B cell (primary cell): ENCODE results near the gene AGFG2. TPM values are rescaled to one million over a fixed set of nuclear protein-coding genes. Genes with fewer than 3 reads are reported as not detected.

Source experiments
- ATAC-seq: fragments of 200-7000 bp; cut with Tn5 transposase; one replicate; pipeline ENCODE4 v1.10.0; 2021; ENCODE audit warnings: low read depth, mild to moderate bottlenecking, moderate number of reproducible peaks, moderate library complexity
- CTCF ChIA-PET: fragments of 350-600 bp; sonication (Branson Sonifier 250); formaldehyde crosslinking; loops from one replicate; lab custom pipeline; 2021; ENCODE audit warnings: antibody characterized with exemption, inconsistent platforms; lab: Charles Lee
- POLR2A ChIA-PET: fragments of 350-600 bp; sonication (Branson Sonifier 250); formaldehyde crosslinking; loops from one replicate; lab custom pipeline; 2021; ENCODE audit warnings: antibody characterized with exemption; lab: Charles Lee
- DNase-seq: peaks from one replicate; pipeline ENCODE4 v3.0.0; 2013
- H2AFZ ChIP-seq: 2 replicates; pipeline ENCODE4 v1.6.1; 2012; ENCODE audit warnings: mild to moderate bottlenecking, low read depth, low read length; ENCODE audit not compliant: insufficient read depth, poor library complexity, severe bottlenecking
- H3K27ac ChIP-seq, 2 donors: 1 replicate in 1 of 2; 2 replicates in 1 of 2; pipeline ENCODE4 v1.5.1; 2012 to 2013; ENCODE audit warnings: low read length in 2 of 2, mild to moderate bottlenecking in 2 of 2, moderate library complexity in 1 of 2
- H3K27me3 ChIP-seq, 4 experiments: fragments of 200-600 bp in 1 of 4; sonication (generic) in 1 of 4; replicated peaks in 1 of 4; 1 replicate in 2 of 4; 2 replicates in 2 of 4; pipeline versions ENCODE4 v1.6.1 to v1.7.0; 2013 to 2016; ENCODE audit warnings: low read length in 3 of 4, mild to moderate bottlenecking in 2 of 4, mixed read lengths in 1 of 4, moderate library complexity in 1 of 4; ENCODE audit not compliant: insufficient read depth in 4 of 4, control insufficient read depth in 3 of 4; ENCODE audit errors: control extremely low read depth in 1 of 4
- H3K36me3 ChIP-seq, 2 experiments: replicated peaks in 1 of 2; 1 replicate in 1 of 2; 2 replicates in 1 of 2; pipeline versions ENCODE4 v1.6.1 to v1.7.1; 2013; ENCODE audit warnings: low read length in 1 of 2; ENCODE audit not compliant: insufficient read depth in 2 of 2, control insufficient read depth in 1 of 2; ENCODE audit errors: control extremely low read depth in 1 of 2, extremely low read depth in 1 of 2
- H3K4me1 ChIP-seq, 2 donors: fragments of 200-600 bp in 1 of 2; sonication (generic) in 1 of 2; 1 replicate in 1 of 2; 2 replicates in 1 of 2; pipeline versions ENCODE4 v1.5.1 to v1.6.1; 2013 to 2017; ENCODE audit warnings: low read length in 2 of 2; ENCODE audit not compliant: control insufficient read depth in 2 of 2, insufficient read depth in 2 of 2
- H3K4me2 ChIP-seq: replicated peaks from 2 replicates; pipeline ENCODE3; 2012; ENCODE audit warnings: mild to moderate bottlenecking, low read depth, low read length; ENCODE audit not compliant: poor library complexity, severe bottlenecking
- H3K4me3 ChIP-seq, 5 experiments: fragments of 200-600 bp in 1 of 5; sonication (generic) in 1 of 5; 1 replicate in 3 of 5; 2 replicates in 2 of 5; pipeline versions ENCODE4 v1.5.1 to v1.7.0; 2011 to 2016; ENCODE audit warnings: low read length in 4 of 5, mild to moderate bottlenecking in 4 of 5, low read depth in 2 of 5, control low read depth in 1 of 5, moderate library complexity in 1 of 5; ENCODE audit not compliant: insufficient read depth in 1 of 5; ENCODE audit errors: control extremely low read depth in 1 of 5, extremely low read depth in 1 of 5
- H3K79me2 ChIP-seq: fragments of 200-600 bp; sonication (generic); one replicate; pipeline ENCODE4 v1.6.0; 2016; ENCODE audit warnings: low read length; ENCODE audit not compliant: control insufficient read depth, insufficient read depth
- H3K9ac ChIP-seq: fragments of 200-600 bp; sonication (generic); 2 replicates; pipeline ENCODE4 v1.6.1; 2017; ENCODE audit warnings: mild to moderate bottlenecking, low read length, moderate library complexity
- H3K9me3 ChIP-seq, 3 donors: one replicate each; pipeline versions ENCODE4 v1.6.1 to v1.7.1; 2013; ENCODE audit warnings: low read length in 2 of 3; ENCODE audit not compliant: control insufficient read depth in 2 of 3, insufficient read depth in 1 of 3; ENCODE audit errors: control extremely low read depth in 1 of 3
- H4K20me1 ChIP-seq: 2 replicates; pipeline ENCODE4 v1.6.0; 2012; ENCODE audit warnings: mild to moderate bottlenecking, low read length; ENCODE audit not compliant: insufficient read depth, control insufficient read depth, poor library complexity, severe bottlenecking
- H3K27ac Mint-ChIP-seq: one replicate; pipeline ENCODE4 v1.8.0; 2021; ENCODE audit warnings: mixed read lengths
- H3K27me3 Mint-ChIP-seq: one replicate; pipeline ENCODE4 v1.8.0; 2021; ENCODE audit warnings: mixed read lengths
- H3K4me1 Mint-ChIP-seq: one replicate; pipeline ENCODE4 v1.8.0; 2021; ENCODE audit warnings: mixed read lengths
- H3K4me3 Mint-ChIP-seq: one replicate; pipeline ENCODE4 v1.8.0; 2021; ENCODE audit warnings: mixed read lengths
- H3K9me3 Mint-ChIP-seq: one replicate; pipeline ENCODE4 v1.8.0; 2022; ENCODE audit warnings: mixed read lengths; ENCODE audit not compliant: insufficient read depth
- CTCF ChIP-seq: fragments of 200-600 bp; IDR thresholded peaks from one replicate; pipeline ENCODE4 v1.8.0; 2022; ENCODE audit warnings: antibody characterized with exemption, mild to moderate bottlenecking
- EZH2 ChIP-seq: IDR thresholded peaks from 2 replicates; pipeline ENCODE4 v1.6.1; 2012; ENCODE audit warnings: borderline replicate concordance, low read depth, mild to moderate bottlenecking, moderate library complexity, low read length; ENCODE audit not compliant: insufficient read depth, poor library complexity, severe bottlenecking
- WGBS: methylation state at CpG from one replicate; pipeline ENCODE4 v1.1.5; 2013; ENCODE audit warnings: missing lambda C conversion rate; ENCODE audit not compliant: insufficient coverage; 5-methylcytosine and 5-hydroxymethylcytosine counted together
- intact Hi-C: fragments of 100-400 bp; cut with micrococcal nuclease; formaldehyde crosslinking; loops from one replicate; pipeline ENCODE4 v1.10.0; 2022
- polyA plus RNA-seq: library from polyadenylated mRNA; depleted of rRNA; stranded (reverse); fragments of >200 nt; gene quantifications from 2 replicates; pipeline ENCODE4 v1.2.3, GENCODE V29; 2012
- total RNA-seq, 2 donors: library from RNA; stranded (reverse); fragments of 120-200 nt in 1 of 2; gene quantifications; 1 replicate in 1 of 2; 2 replicates in 1 of 2; pipeline versions ENCODE4 v1.2.3 to v1.2.4, GENCODE V29; 2013 to 2022

The AGFG2 gene
- total and polyA plus RNA-seq, 2 donors (not counting 1 experiment from before 2014, with no cell fraction given), result 11.0 TPM

DNA sequence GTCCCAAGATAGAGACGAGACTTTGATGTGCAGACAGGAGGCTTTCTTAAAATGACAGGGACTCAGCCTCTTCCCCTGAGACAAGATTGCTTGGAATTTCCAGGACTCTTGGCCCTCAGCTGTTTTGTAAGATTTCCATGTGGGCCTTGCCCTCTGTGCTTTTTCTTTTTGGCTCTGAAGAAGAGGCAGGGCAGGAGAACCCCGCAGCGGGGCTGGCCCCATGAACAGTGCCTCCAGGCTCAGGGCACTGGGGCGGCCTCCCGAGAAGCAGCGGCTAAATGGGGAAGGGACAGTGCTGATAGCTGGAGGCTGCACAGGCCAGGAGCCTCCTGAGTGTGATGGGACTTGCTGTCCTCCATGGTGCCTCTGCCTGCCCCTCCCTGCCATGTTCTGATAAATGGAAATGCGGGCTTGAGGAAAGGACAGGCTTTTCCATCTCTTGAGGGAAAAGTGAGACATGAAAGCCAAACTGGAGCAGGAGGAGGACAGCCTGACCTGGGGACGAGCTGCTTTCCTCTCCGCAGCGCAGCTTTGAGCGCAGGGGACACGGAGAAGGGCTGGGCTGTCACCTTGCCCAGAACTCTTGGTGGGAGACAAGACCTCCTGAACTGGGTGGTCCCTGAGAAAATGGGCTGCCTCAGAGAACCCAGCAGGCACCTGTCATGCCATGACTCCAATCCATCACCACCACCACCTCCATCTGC is 22.6 kb downstream of the AGFG2 start:
- Histone ChIP-seq H4K20me1 (no peaks in the 10 kb centered on the region), H3K36me3 (peaks cover 0 to 8% of the 10 kb centered on the region in 2 experiments), H3K4me2 (no peak overlapping the region), H3K27me3 (no peaks in the 10 kb centered on the region), H3K79me2 (no peaks in the 10 kb centered on the region), H3K4me1 (peaks cover 3 to 9% of the 10 kb centered on the region in 2 donors), H3K9me3 (no peaks in the 10 kb centered on the region), H3K4me3 (no peak overlapping the region), H2AFZ (no peak overlapping the region), H3K9ac (no peak overlapping the region), H3K27ac (no peak overlapping the region)
- DNase-seq, result no peak
- Mint-ChIP-seq H3K9me3 (no peaks in the 10 kb centered on the region), H3K4me1 (peaks cover 9% of the 10 kb centered on the region), H3K4me3 (no peak overlapping the region), H3K27ac (no peak overlapping the region), H3K27me3 (no peaks in the 10 kb centered on the region)
- WGBS, result 98% methylated on average over 12 of the region's 12 CpGs
- intact Hi-C loops, result no loop called here
- CTCF ChIA-PET, result interaction anchor here (0.8 to 9.8 kb wide), 8 partner anchors 10 to 163 kb away, joined by 3 to 226 read pairs (median 4); partner anchors contain the start of genes FBXO24 and LRCH4
- ATAC-seq, result no peak
- POLR2A ChIA-PET, result no interaction called here
- TF ChIP-seq CTCF (no peak), EZH2 (no peak)
